CD4-positive, alpha-beta T cell (primary cell): ENCODE measurements around the gene KCNIP4. TPM values are rescaled to one million over a fixed set of nuclear protein-coding genes. Genes with fewer than 3 reads are reported as not detected.

Source experiments
- ATAC-seq: fragments of 200-7000 bp; cut with Tn5 transposase; one replicate; pipeline ENCODE4 v1.10.0; 2022; ENCODE audit warnings: mild to moderate bottlenecking; ENCODE audit not compliant: poor library complexity
- CTCF ChIA-PET: fragments of 350-600 bp; sonication (Branson Sonifier 250); formaldehyde crosslinking; loops from one replicate; lab custom pipeline; 2021; ENCODE audit warnings: antibody characterized with exemption, inconsistent platforms; lab: Charles Lee
- POLR2A ChIA-PET: fragments of 350-600 bp; sonication (Branson Sonifier 250); formaldehyde crosslinking; loops from one replicate; lab custom pipeline; 2021; ENCODE audit warnings: antibody characterized with exemption, inconsistent platforms; lab: Charles Lee
- DNase-seq, 14 experiments: peaks; one replicate each; pipeline ENCODE4 v3.0.0-alpha.2; 2013 to 2020; ENCODE audit warnings: mixed read lengths in 2 of 14
- H3K27ac ChIP-seq, 2 donors: one replicate each; pipeline versions ENCODE4 v1.5.1 to v1.7.0; 2013; ENCODE audit warnings: low read length in 2 of 2, low read depth in 1 of 2, mild to moderate bottlenecking in 1 of 2
- H3K27me3 ChIP-seq, 2 experiments: 1 replicate in 1 of 2; 2 replicates in 1 of 2; pipeline versions ENCODE4 v1.6.1 to v1.7.0; 2013; ENCODE audit warnings: low read length in 2 of 2, control low read depth in 1 of 2, mild to moderate bottlenecking in 1 of 2, moderate library complexity in 1 of 2; ENCODE audit not compliant: insufficient read depth in 2 of 2, control insufficient read depth in 1 of 2
- H3K36me3 ChIP-seq: one replicate; pipeline ENCODE4 v1.6.1; 2013; ENCODE audit warnings: low read length, control low read depth; ENCODE audit not compliant: insufficient read depth
- H3K4me1 ChIP-seq: one replicate; pipeline ENCODE4 v1.6.1; 2013; ENCODE audit warnings: low read length, control low read depth; ENCODE audit not compliant: insufficient read depth
- H3K4me3 ChIP-seq: one replicate; pipeline ENCODE4 v1.5.1; 2013; ENCODE audit warnings: mild to moderate bottlenecking, low read length, moderate library complexity
- H3K9me3 ChIP-seq, 2 experiments: 1 replicate in 1 of 2; 2 replicates in 1 of 2; pipeline versions ENCODE4 v1.6.1 to v1.7.0; 2013; ENCODE audit warnings: low read length in 2 of 2, mild to moderate bottlenecking in 2 of 2, control low read depth in 1 of 2, moderate library complexity in 1 of 2; ENCODE audit not compliant: control insufficient read depth in 1 of 2, insufficient read depth in 1 of 2
- H3K27ac Mint-ChIP-seq: one replicate; pipeline ENCODE4 v1.8.0; 2020; ENCODE audit warnings: mixed read lengths
- H3K27me3 Mint-ChIP-seq: one replicate; pipeline ENCODE4 v1.8.0; 2021; ENCODE audit warnings: mixed read lengths
- H3K36me3 Mint-ChIP-seq: one replicate; pipeline ENCODE4 v1.8.0; 2021; ENCODE audit warnings: low read depth, mixed read lengths
- H3K4me1 Mint-ChIP-seq: one replicate; pipeline ENCODE4 v1.8.0; 2021; ENCODE audit warnings: low read depth, mixed read lengths
- H3K4me3 Mint-ChIP-seq: one replicate; pipeline ENCODE4 v1.8.0; 2020; ENCODE audit warnings: mild to moderate bottlenecking, mixed read lengths
- H3K9me3 Mint-ChIP-seq: one replicate; pipeline ENCODE4 v1.8.0; 2020; ENCODE audit warnings: mixed read lengths
- intact Hi-C, 2 experiments: fragments of 100-400 bp; cut with DNase I in 1 of 2; cut with micrococcal nuclease in 1 of 2; formaldehyde crosslinking; loops; one replicate each; pipeline versions ENCODE4 v1.15.1 to v1.9.0; 2023 to 2025; cut with DNase I, micrococcal nuclease
- total RNA-seq, 174 experiments: library from RNA in 2 of 174; stranded (reverse) in 2 of 174; gene quantifications; one replicate each; pipeline ENCODE4 v1.2.3 and lab custom pipeline; 2021 to 2026
- TF ChIP-seq, protein P1 (sequence below): fragments of 200-600 bp; IDR thresholded peaks from one replicate; pipeline ENCODE4 v1.8.0; 2022; ENCODE audit warnings: antibody characterized with exemption, mild to moderate bottlenecking

Gene KCNIP4
- total RNA-seq, 2 experiments from 2014 or later: not detected

- Histone ChIP-seq H3K27me3 (no peaks in the 10 kb centered on the region), H3K9me3 (no peaks in the 10 kb centered on the region), H3K4me3 (no peak overlapping the region), H3K4me1 (no peaks in the 10 kb centered on the region), H3K36me3 (no peaks in the 10 kb centered on the region), H3K27ac (no peak overlapping the region)
- Mint-ChIP-seq H3K4me1 (no peaks in the 10 kb centered on the region), H3K27ac (no peak overlapping the region), H3K4me3 (no peak overlapping the region), H3K9me3 (peaks cover 2% of the 10 kb centered on the region), H3K36me3 (no peaks in the 10 kb centered on the region), H3K27me3 (no peaks in the 10 kb centered on the region)
- ChIA-PET CTCF (no interaction called here), POLR2A (no interaction called here)
- ATAC-seq (no peak), DNase-seq (no peak)
- intact Hi-C loops: no loop called here
- TF ChIP-seq, protein P1, sequence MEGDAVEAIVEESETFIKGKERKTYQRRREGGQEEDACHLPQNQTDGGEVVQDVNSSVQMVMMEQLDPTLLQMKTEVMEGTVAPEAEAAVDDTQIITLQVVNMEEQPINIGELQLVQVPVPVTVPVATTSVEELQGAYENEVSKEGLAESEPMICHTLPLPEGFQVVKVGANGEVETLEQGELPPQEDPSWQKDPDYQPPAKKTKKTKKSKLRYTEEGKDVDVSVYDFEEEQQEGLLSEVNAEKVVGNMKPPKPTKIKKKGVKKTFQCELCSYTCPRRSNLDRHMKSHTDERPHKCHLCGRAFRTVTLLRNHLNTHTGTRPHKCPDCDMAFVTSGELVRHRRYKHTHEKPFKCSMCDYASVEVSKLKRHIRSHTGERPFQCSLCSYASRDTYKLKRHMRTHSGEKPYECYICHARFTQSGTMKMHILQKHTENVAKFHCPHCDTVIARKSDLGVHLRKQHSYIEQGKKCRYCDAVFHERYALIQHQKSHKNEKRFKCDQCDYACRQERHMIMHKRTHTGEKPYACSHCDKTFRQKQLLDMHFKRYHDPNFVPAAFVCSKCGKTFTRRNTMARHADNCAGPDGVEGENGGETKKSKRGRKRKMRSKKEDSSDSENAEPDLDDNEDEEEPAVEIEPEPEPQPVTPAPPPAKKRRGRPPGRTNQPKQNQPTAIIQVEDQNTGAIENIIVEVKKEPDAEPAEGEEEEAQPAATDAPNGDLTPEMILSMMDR: no peak
Observed at GRCh38 chr4:21835712-21836111, 112.9 kb downstream of the KCNIP4 start.

DNA sequence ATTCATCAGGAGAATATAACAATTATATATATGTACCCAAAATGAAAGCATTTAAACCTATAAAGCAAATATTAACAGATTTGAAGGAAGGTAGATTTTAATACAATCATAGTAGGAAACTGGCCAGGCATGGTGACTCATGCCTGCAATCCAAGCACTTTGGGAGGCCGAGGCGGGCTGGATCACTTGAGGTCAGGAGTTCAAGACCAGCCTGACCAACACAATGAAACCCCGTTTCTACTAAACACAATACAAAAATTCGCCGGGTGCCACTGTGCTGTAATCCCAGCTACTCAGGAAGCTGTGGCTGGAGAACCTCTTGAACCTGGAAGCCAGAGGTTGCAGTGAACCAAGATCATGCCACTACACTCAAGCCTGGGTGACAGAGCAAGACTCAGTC, 118.3 kb downstream of the KCNIP4 start:
- Histone ChIP-seq H3K27me3 (no peaks in the 10 kb centered on the region), H3K27ac (no peak overlapping the region), H3K36me3 (no peaks in the 10 kb centered on the region), H3K9me3 (peaks cover 0 to 3% of the 10 kb centered on the region in 2 experiments), H3K4me1 (no peaks in the 10 kb centered on the region), H3K4me3 (no peak overlapping the region)
- intact Hi-C loops: no loop called here
- peaks cover 2% of the 10 kb centered on the region for H3K9me3 Mint-ChIP-seq
- DNase-seq (no peak), ATAC-seq (no peak)
- H3K4me1 Mint-ChIP-seq: no peaks in the 10 kb centered on the region
- POLR2A ChIA-PET: no interaction called here
- no peaks in the 10 kb centered on the region for H3K27me3 Mint-ChIP-seq
- H3K27ac Mint-ChIP-seq: no peak overlapping the region
- H3K36me3 Mint-ChIP-seq: no peaks in the 10 kb centered on the region
- no peak overlapping the region for H3K4me3 Mint-ChIP-seq
- CTCF ChIA-PET: no interaction called here
- TF ChIP-seq, protein P1: no peak

- Mint-ChIP-seq H3K27me3 (no peaks in the 10 kb centered on the region), H3K27ac (no peak overlapping the region), H3K36me3 (no peaks in the 10 kb centered on the region), H3K9me3 (peaks cover 2% of the 10 kb centered on the region), H3K4me1 (no peaks in the 10 kb centered on the region), H3K4me3 (no peak overlapping the region)
- no peaks in the 10 kb centered on the region for H3K36me3 ChIP-seq
- no peaks in the 10 kb centered on the region for H3K27me3 ChIP-seq
- ATAC-seq (no peak), DNase-seq (no peak)
- ChIA-PET CTCF (no interaction called here), POLR2A (no interaction called here)
- no peak overlapping the region for H3K27ac ChIP-seq
- H3K4me3 ChIP-seq: no peak overlapping the region
- intact Hi-C loops: no loop called here
- TF ChIP-seq, protein P1: no peak
- no peaks in the 10 kb centered on the region for H3K4me1 ChIP-seq
- H3K9me3 ChIP-seq: peaks cover 0 to 3% of the 10 kb centered on the region in 2 experiments
Observed at GRCh38 chr4:21827575-21827974, 121.0 kb downstream of the KCNIP4 start.
